HEK293 (cell line): ENCODE data around the gene PRR36.

Experiments used
- CTCF ChIA-PET: fragments of 350-600 bp; formaldehyde crosslinking; extraction: SDS; loops from one replicate; lab custom pipeline; 2021; ENCODE audit warnings: antibody characterized with exemption; lab: Yijun Ruan, JAX
- POLR2A ChIA-PET: fragments of 300-600 bp; formaldehyde crosslinking; extraction: SDS; loops from one replicate; lab custom pipeline; 2020; ENCODE audit warnings: antibody characterized with exemption, inconsistent platforms; lab: Yijun Ruan, JAX
- H3K27ac ChIP-seq: fragments of 200-500 bp; sonication (Bioruptor generic); 2 replicates; pipeline ENCODE4 v1.5.1; 2014; ENCODE audit warnings: low read depth, low read length, control low read depth, inconsistent platforms; ENCODE audit errors: extremely low read depth
- H3K36me3 ChIP-seq, 2 experiments: fragments of 200-500 bp in 1 of 2; sonication (Bioruptor generic) in 1 of 2; 1 replicate in 1 of 2; 2 replicates in 1 of 2; pipeline ENCODE4 v1.5.1; 2014 to 2017; ENCODE audit warnings: inconsistent platforms in 2 of 2, low read length in 2 of 2; ENCODE audit not compliant: control insufficient read depth in 2 of 2, insufficient read depth in 1 of 2
- H3K4me1 ChIP-seq: fragments of 200-500 bp; sonication (Bioruptor generic); 2 replicates; pipeline ENCODE4 v1.5.1; 2014; ENCODE audit warnings: mild to moderate bottlenecking, low read length, inconsistent platforms; ENCODE audit not compliant: control insufficient read depth, insufficient read depth
- H3K4me3 ChIP-seq: 2 replicates; pipeline ENCODE4 v1.5.1; 2011; ENCODE audit warnings: low read depth, mild to moderate bottlenecking, control low read depth, low read length, moderate library complexity
- H3K9me3 ChIP-seq: fragments of 200-500 bp; sonication (Bioruptor generic); 2 replicates; pipeline ENCODE4 v1.5.1; 2014; ENCODE audit warnings: low read depth, low read length, inconsistent platforms; ENCODE audit not compliant: control insufficient read depth, insufficient read depth
- GLIS1 ChIP-seq: fragments of 450-650 bp; formaldehyde crosslinking; IDR thresholded peaks from 2 replicates; pipeline ENCODE4 v1.5.1; 2016; ENCODE audit warnings: missing biosample characterization, missing genetic modification characterization
- HIC1 ChIP-seq: fragments of 450-650 bp; formaldehyde crosslinking; IDR thresholded peaks from 2 replicates; pipeline ENCODE4 v1.5.1; 2016; ENCODE audit warnings: missing biosample characterization, missing genetic modification characterization
- HOXD13 ChIP-seq: sonication (generic); formaldehyde crosslinking; IDR thresholded peaks from 2 replicates; pipeline ENCODE4 v1.8.0; 2022; ENCODE audit warnings: missing genetic modification reagents, borderline replicate concordance
- INSM2 ChIP-seq: fragments of 450-650 bp; formaldehyde crosslinking; IDR thresholded peaks from 2 replicates; pipeline ENCODE4 v1.5.1; 2016; ENCODE audit warnings: missing biosample characterization, missing genetic modification characterization
- KLF1 ChIP-seq: fragments of 450-650 bp; formaldehyde crosslinking; IDR thresholded peaks from 2 replicates; pipeline ENCODE4 v1.5.1; 2016; ENCODE audit warnings: missing biosample characterization, missing genetic modification characterization
- KLF10 ChIP-seq: fragments of 450-650 bp; IDR thresholded peaks from 2 replicates; pipeline ENCODE4 v1.5.1; 2018; ENCODE audit warnings: missing biosample characterization, mild to moderate bottlenecking, missing genetic modification characterization
- KLF17 ChIP-seq: fragments of 450-650 bp; formaldehyde crosslinking; IDR thresholded peaks from 2 replicates; pipeline ENCODE4 v1.5.1; 2016; ENCODE audit warnings: missing biosample characterization, missing genetic modification characterization
- SP7 ChIP-seq: fragments of 450-650 bp; formaldehyde crosslinking; IDR thresholded peaks from 2 replicates; pipeline ENCODE4 v1.5.1; 2016; ENCODE audit warnings: missing biosample characterization, missing genetic modification characterization
- YY1 ChIP-seq: fragments of 450-650 bp; formaldehyde crosslinking; IDR thresholded peaks from 2 replicates; pipeline ENCODE4 v1.5.1; 2018; ENCODE audit warnings: missing biosample characterization, missing genetic modification characterization
- YY2 ChIP-seq: fragments of 450-650 bp; formaldehyde crosslinking; IDR thresholded peaks from 2 replicates; pipeline ENCODE4 v1.5.1; 2016; ENCODE audit warnings: missing biosample characterization, missing genetic modification characterization
- ZBTB8A ChIP-seq: fragments of 450-650 bp; formaldehyde crosslinking; IDR thresholded peaks from 2 replicates; pipeline ENCODE4 v1.5.1; 2016; ENCODE audit warnings: missing biosample characterization, missing genetic modification characterization
- ZEB2 ChIP-seq: fragments of 450-650 bp; formaldehyde crosslinking; IDR thresholded peaks from 2 replicates; pipeline ENCODE4 v1.5.1; 2016; ENCODE audit warnings: missing biosample characterization, missing genetic modification characterization
- ZFHX2 ChIP-seq: fragments of 450-650 bp; formaldehyde crosslinking; conservative IDR thresholded peaks from 2 replicates; pipeline ENCODE4 v1.5.1; 2016; ENCODE audit warnings: missing biosample characterization, missing genetic modification characterization
- ZNF19 ChIP-seq: fragments of 450-650 bp; formaldehyde crosslinking; IDR thresholded peaks from 2 replicates; pipeline ENCODE4; 2016; ENCODE audit warnings: missing biosample characterization, missing genetic modification characterization, low read depth
- ZNF335 ChIP-seq: fragments of 450-650 bp; formaldehyde crosslinking; conservative IDR thresholded peaks from 2 replicates; pipeline ENCODE4 v1.5.1; 2016; ENCODE audit warnings: missing biosample characterization, missing genetic modification characterization
- ZNF596 ChIP-seq: fragments of 450-650 bp; IDR thresholded peaks from 2 replicates; pipeline ENCODE4 v1.5.0; 2018; ENCODE audit warnings: missing biosample characterization, mild to moderate bottlenecking, missing genetic modification characterization, moderate library complexity
- ZNF624 ChIP-seq: fragments of 450-650 bp; formaldehyde crosslinking; IDR thresholded peaks from 2 replicates; pipeline ENCODE4 v1.5.1; 2017; ENCODE audit warnings: missing biosample characterization, missing genetic modification characterization
- ZNF76 ChIP-seq: fragments of 450-650 bp; formaldehyde crosslinking; IDR thresholded peaks from 2 replicates; pipeline ENCODE4; 2016; ENCODE audit warnings: low read depth, missing biosample characterization, missing genetic modification characterization, borderline replicate concordance
- ZNF843 ChIP-seq: fragments of 450-650 bp; formaldehyde crosslinking; IDR thresholded peaks from 2 replicates; pipeline ENCODE4 v1.5.1; 2016; ENCODE audit warnings: missing biosample characterization, missing genetic modification characterization
- ZXDB ChIP-seq: fragments of 450-650 bp; formaldehyde crosslinking; IDR thresholded peaks from 2 replicates; pipeline ENCODE4 v1.5.1; 2016; ENCODE audit warnings: missing biosample characterization, missing genetic modification characterization
- TF ChIP-seq, protein P1 (sequence below): fragments of 450-650 bp; formaldehyde crosslinking; IDR thresholded peaks from 2 replicates; pipeline ENCODE4 v1.5.1; 2016; ENCODE audit warnings: missing biosample characterization, missing genetic modification characterization
- TF ChIP-seq, protein P2 (sequence below): fragments of 450-650 bp; formaldehyde crosslinking; IDR thresholded peaks from 2 replicates; pipeline ENCODE4 v1.5.1; 2016; ENCODE audit warnings: missing biosample characterization, missing genetic modification characterization
- TF ChIP-seq, protein P3 (sequence below): fragments of 450-650 bp; formaldehyde crosslinking; conservative IDR thresholded peaks from 2 replicates; pipeline ENCODE4 v1.5.1; 2016; ENCODE audit warnings: low read depth, missing biosample characterization, missing genetic modification characterization

PRR36 gene

DNA sequence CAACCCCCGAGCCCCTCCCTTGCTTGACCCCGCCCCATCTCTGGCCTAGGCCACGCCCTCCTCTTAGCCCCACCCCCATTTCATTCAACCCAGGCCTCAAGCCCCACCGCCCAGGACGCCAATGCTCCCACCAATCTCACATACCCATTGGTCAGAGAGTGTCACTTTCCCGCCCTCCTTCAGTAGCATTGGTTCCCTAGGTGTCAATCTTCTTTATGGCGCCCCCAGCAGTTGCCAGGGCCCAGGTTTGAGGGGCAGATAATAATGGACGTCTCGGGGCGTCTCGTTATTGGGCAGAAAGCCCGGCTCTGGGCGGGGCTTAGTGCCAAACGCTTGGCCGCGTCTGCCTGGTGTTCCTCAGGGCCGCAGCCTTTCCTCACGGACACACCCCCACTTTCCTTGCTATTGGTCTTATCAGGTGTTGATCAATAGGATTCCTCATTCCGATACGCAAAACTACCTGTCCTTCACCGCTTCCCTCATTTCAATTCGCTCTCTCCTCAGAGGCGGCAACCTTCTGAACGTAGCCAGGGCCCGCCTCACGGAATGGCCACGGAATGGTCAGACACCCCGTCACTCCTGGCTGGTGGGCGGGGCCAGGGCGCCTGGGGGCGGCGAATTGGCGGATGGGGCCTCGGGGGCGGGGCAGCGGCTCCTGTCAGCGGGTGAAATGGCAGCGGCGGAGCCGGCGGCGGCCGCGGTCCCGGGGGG, 44.5 kb downstream of the PRR36 start, which contains the start of gene EVI5L:
Gene EVI5L, plus strand, starts transcription at position 658 of the 711 bp plus-strand sequence. CDS start 16,325 bp downstream, outside the sequence.
- POLR2A ChIA-PET: interaction anchor here (1.4 kb wide), 1 partner anchor 74 kb away, joined by 3 read pairs; the partner anchor contains the start of gene MAP2K7
- H3K4me1 ChIP-seq: no peaks in the 10 kb centered on the region
- peak within 1 kb of the TSS; percentile 80 for H3K4me3 ChIP-seq
- H3K36me3 ChIP-seq: no peaks in the 10 kb centered on the region
- no peak within 1 kb of the TSS for H3K27ac ChIP-seq
- H3K9me3 ChIP-seq: no peaks in the 10 kb centered on the region
- CTCF ChIA-PET: interaction anchor here (1.5 kb wide), 1 partner anchor 39 kb away, joined by 3 read pairs; no protein-coding TSS in a partner anchor
- peak; percentile 100 for TF ChIP-seq ZBTB8A (tag by site-specific recombination)
- peak; percentile 80 for TF ChIP-seq ZFHX2 (tag by site-specific recombination)
- TF ChIP-seq ZXDB: peak; percentile 94
- peak; percentile 26; the same call in 1 of the 2 replicates for TF ChIP-seq ZNF76
- TF ChIP-seq SP7 (tag by site-specific recombination): peak; percentile 70; the same call in 1 of the 2 replicates
- TF ChIP-seq HIC1 (tag by site-specific recombination): peak; percentile 98
- TF ChIP-seq ZNF335 (tag by site-specific recombination): peak; percentile 34
- peak; percentile 96 for TF ChIP-seq YY2 (tag by site-specific recombination)
- TF ChIP-seq INSM2 (tag by site-specific recombination): peak; percentile 31; the same call in 1 of the 2 replicates
- no peak for TF ChIP-seq ZNF19 (tag by site-specific recombination)
- TF ChIP-seq ZEB2 (tag by site-specific recombination): 0 out of 2 replicates have a peak, but pooled peaks have one; percentile 14
- TF ChIP-seq, protein P1, sequence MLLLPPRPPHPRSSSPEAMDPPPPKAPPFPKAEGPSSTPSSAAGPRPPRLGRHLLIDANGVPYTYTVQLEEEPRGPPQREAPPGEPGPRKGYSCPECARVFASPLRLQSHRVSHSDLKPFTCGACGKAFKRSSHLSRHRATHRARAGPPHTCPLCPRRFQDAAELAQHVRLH: peak; percentile 96
- peak; percentile 100 for TF ChIP-seq KLF10 (tag by site-specific recombination)
- TF ChIP-seq HOXD13 (CRISPR knock-in tag): peak; percentile 99
- TF ChIP-seq KLF17: peak; percentile 84
- TF ChIP-seq, protein P2, sequence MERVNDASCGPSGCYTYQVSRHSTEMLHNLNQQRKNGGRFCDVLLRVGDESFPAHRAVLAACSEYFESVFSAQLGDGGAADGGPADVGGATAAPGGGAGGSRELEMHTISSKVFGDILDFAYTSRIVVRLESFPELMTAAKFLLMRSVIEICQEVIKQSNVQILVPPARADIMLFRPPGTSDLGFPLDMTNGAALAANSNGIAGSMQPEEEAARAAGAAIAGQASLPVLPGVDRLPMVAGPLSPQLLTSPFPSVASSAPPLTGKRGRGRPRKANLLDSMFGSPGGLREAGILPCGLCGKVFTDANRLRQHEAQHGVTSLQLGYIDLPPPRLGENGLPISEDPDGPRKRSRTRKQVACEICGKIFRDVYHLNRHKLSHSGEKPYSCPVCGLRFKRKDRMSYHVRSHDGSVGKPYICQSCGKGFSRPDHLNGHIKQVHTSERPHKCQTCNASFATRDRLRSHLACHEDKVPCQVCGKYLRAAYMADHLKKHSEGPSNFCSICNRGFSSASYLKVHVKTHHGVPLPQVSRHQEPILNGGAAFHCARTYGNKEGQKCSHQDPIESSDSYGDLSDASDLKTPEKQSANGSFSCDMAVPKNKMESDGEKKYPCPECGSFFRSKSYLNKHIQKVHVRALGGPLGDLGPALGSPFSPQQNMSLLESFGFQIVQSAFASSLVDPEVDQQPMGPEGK (tag by site-specific recombination): peak; percentile 98
- TF ChIP-seq, protein P3, sequence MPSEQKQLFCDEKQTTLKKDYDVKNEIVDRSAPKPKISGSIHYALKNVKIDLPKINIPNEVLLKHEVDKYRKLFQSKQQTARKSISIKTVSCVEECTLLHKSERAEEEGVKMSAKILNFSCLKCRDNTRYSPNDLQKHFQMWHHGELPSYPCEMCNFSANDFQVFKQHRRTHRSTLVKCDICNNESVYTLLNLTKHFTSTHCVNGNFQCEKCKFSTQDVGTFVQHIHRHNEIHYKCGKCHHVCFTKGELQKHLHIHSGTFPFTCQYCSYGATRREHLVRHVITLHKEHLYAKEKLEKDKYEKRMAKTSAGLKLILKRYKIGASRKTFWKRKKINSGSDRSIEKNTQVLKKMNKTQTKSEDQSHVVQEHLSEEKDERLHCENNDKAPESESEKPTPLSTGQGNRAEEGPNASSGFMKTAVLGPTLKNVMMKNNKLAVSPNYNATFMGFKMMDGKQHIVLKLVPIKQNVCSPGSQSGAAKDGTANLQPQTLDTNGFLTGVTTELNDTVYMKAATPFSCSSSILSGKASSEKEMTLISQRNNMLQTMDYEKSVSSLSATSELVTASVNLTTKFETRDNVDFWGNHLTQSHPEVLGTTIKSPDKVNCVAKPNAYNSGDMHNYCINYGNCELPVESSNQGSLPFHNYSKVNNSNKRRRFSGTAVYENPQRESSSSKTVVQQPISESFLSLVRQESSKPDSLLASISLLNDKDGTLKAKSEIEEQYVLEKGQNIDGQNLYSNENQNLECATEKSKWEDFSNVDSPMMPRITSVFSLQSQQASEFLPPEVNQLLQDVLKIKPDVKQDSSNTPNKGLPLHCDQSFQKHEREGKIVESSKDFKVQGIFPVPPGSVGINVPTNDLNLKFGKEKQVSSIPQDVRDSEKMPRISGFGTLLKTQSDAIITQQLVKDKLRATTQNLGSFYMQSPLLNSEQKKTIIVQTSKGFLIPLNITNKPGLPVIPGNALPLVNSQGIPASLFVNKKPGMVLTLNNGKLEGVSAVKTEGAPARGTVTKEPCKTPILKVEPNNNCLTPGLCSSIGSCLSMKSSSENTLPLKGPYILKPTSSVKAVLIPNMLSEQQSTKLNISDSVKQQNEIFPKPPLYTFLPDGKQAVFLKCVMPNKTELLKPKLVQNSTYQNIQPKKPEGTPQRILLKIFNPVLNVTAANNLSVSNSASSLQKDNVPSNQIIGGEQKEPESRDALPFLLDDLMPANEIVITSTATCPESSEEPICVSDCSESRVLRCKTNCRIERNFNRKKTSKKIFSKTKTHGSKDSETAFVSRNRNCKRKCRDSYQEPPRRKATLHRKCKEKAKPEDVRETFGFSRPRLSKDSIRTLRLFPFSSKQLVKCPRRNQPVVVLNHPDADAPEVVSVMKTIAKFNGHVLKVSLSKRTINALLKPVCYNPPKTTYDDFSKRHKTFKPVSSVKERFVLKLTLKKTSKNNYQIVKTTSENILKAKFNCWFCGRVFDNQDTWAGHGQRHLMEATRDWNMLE (tag by site-specific recombination): peak; percentile 30; the same call in 1 of the 2 replicates
- TF ChIP-seq ZNF596 (tag by site-specific recombination): no peak
- TF ChIP-seq KLF1 (tag by site-specific recombination): peak; percentile 99
- TF ChIP-seq ZNF624: no peak
- TF ChIP-seq YY1 (tag by site-specific recombination): peak; percentile 68
- TF ChIP-seq ZNF843 (tag by site-specific recombination): peak; percentile 21; the same call in 1 of the 2 replicates
- peak; percentile 87 for TF ChIP-seq GLIS1 (tag by site-specific recombination)
